ENCODE measurements around the gene GMPR2. TPM values are rescaled to one million over a fixed set of nuclear protein-coding genes. Genes with fewer than 3 reads are reported as not detected.
A peak's percentile ranks its signal among the peaks of the same experiment; 100 is the strongest.

Gene GMPR2
- total and polyA plus RNA-seq, 2 of the 13 experiments (the other 11 are each of a cell fraction or from before 2014, with no cell fraction given) = 210 to 273 TPM

GRCh38 chr14:24215495-24216344, 17.0 kb upstream of the GMPR2 start, which contains the start of gene MDP1 (continued):
- TF ChIP-seq, protein P1, sequence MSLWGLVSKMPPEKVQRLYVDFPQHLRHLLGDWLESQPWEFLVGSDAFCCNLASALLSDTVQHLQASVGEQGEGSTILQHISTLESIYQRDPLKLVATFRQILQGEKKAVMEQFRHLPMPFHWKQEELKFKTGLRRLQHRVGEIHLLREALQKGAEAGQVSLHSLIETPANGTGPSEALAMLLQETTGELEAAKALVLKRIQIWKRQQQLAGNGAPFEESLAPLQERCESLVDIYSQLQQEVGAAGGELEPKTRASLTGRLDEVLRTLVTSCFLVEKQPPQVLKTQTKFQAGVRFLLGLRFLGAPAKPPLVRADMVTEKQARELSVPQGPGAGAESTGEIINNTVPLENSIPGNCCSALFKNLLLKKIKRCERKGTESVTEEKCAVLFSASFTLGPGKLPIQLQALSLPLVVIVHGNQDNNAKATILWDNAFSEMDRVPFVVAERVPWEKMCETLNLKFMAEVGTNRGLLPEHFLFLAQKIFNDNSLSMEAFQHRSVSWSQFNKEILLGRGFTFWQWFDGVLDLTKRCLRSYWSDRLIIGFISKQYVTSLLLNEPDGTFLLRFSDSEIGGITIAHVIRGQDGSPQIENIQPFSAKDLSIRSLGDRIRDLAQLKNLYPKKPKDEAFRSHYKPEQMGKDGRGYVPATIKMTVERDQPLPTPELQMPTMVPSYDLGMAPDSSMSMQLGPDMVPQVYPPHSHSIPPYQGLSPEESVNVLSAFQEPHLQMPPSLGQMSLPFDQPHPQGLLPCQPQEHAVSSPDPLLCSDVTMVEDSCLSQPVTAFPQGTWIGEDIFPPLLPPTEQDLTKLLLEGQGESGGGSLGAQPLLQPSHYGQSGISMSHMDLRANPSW (CRISPR knock-in tag; IDR thresholded peaks at IDR 0.05; ENCODE audit: borderline replicate concordance) = peak; percentile 98
- TF ChIP-seq, protein P2, sequence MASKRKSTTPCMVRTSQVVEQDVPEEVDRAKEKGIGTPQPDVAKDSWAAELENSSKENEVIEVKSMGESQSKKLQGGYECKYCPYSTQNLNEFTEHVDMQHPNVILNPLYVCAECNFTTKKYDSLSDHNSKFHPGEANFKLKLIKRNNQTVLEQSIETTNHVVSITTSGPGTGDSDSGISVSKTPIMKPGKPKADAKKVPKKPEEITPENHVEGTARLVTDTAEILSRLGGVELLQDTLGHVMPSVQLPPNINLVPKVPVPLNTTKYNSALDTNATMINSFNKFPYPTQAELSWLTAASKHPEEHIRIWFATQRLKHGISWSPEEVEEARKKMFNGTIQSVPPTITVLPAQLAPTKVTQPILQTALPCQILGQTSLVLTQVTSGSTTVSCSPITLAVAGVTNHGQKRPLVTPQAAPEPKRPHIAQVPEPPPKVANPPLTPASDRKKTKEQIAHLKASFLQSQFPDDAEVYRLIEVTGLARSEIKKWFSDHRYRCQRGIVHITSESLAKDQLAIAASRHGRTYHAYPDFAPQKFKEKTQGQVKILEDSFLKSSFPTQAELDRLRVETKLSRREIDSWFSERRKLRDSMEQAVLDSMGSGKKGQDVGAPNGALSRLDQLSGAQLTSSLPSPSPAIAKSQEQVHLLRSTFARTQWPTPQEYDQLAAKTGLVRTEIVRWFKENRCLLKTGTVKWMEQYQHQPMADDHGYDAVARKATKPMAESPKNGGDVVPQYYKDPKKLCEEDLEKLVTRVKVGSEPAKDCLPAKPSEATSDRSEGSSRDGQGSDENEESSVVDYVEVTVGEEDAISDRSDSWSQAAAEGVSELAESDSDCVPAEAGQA (IDR thresholded peaks at IDR 0.05; ENCODE audit: low read depth) = peak; percentile 95
- TF ChIP-seq, protein P2 (CRISPR knock-in tag; IDR thresholded peaks at IDR 0.05; ENCODE audit: borderline replicate concordance) = no peak
- TF ChIP-seq ETV6 (CRISPR knock-in tag; conservative IDR thresholded peaks at IDR 0.05) (peak; percentile 99), YEATS4 (CRISPR knock-in tag; IDR thresholded peaks at IDR 0.05; ENCODE audit: borderline replicate concordance) (peak; percentile 100), NR2F1 (CRISPR knock-in tag; IDR thresholded peaks at IDR 0.05) (peak; percentile 5 to 44; a peak in 3 of 4 replicates), ZNF280B (CRISPR knock-in tag; IDR thresholded peaks at IDR 0.05; ENCODE audit: borderline replicate concordance) (peak; percentile 99), MTF2 (CRISPR knock-in tag; IDR thresholded peaks at IDR 0.05; ENCODE audit: borderline replicate concordance) (0 out of 2 replicates have a peak, but pooled peaks have one; percentile 82), HNF4A (CRISPR knock-in tag; IDR thresholded peaks at IDR 0.05) (peak; percentile 70), NCOA5 (CRISPR knock-in tag; IDR thresholded peaks at IDR 0.05) (no peak; the same call in 1 of the 2 replicates), RBM39 (IDR thresholded peaks at IDR 0.05; ENCODE audit: low read depth, low read length, poor library complexity, severe bottlenecking) (peak; percentile 93), MBD4 (IDR thresholded peaks at IDR 0.05; ENCODE audit: borderline replicate concordance, low read length) (no peak), ZNF556 (CRISPR knock-in tag; IDR thresholded peaks at IDR 0.05; ENCODE audit: borderline replicate concordance) (peak; percentile 99), KLF15 (CRISPR knock-in tag; IDR thresholded peaks at IDR 0.05; ENCODE audit: borderline replicate concordance) (peak; percentile 54; the same call in 1 of the 2 replicates), ZSCAN30 (CRISPR knock-in tag; IDR thresholded peaks at IDR 0.05) (no peak), SYNCRIP (IDR thresholded peaks at IDR 0.05; ENCODE audit: insufficient read depth, low read depth, low read length) (no peak), FOSL1 (CRISPR knock-in tag; IDR thresholded peaks at IDR 0.05; ENCODE audit: borderline replicate concordance) (peak; percentile 59; the same call in 1 of the 2 replicates)
